Activated CD8-positive, alpha-beta T cell treated with anti-CD3 and anti-CD28 coated beads for 36 hours (primary cell): ENCODE results near the gene RNF32. TPM values are rescaled to one million over a fixed set of nuclear protein-coding genes. Genes with fewer than 3 reads are reported as not detected.

Source experiments
- ATAC-seq: fragments of 200-7000 bp; cut with Tn5 transposase; one replicate; pipeline ENCODE4 v1.10.0; 2021; ENCODE audit warnings: mild to moderate bottlenecking, moderate library complexity
- CTCF ChIA-PET: fragments of 350-600 bp; sonication (Branson Sonifier 250); formaldehyde crosslinking; loops from one replicate; lab custom pipeline; 2021; ENCODE audit warnings: antibody characterized with exemption; lab: Charles Lee
- POLR2A ChIA-PET: fragments of 350-600 bp; sonication (Branson Sonifier 250); formaldehyde crosslinking; loops from one replicate; lab custom pipeline; 2021; ENCODE audit warnings: antibody characterized with exemption; lab: Charles Lee
- DNase-seq: peaks from one replicate; pipeline ENCODE4 v3.0.0-alpha.2; 2020
- H3K27ac Mint-ChIP-seq: one replicate; pipeline ENCODE4 v1.8.0; 2021; ENCODE audit warnings: mild to moderate bottlenecking, mixed read lengths
- H3K27me3 Mint-ChIP-seq: one replicate; pipeline ENCODE4 v1.8.0; 2021; ENCODE audit warnings: mixed read lengths
- H3K36me3 Mint-ChIP-seq: one replicate; pipeline ENCODE4 v1.8.0; 2021; ENCODE audit warnings: low read depth, mixed read lengths
- H3K4me1 Mint-ChIP-seq: one replicate; pipeline ENCODE4 v1.8.0; 2021; ENCODE audit warnings: low read depth, mixed read lengths
- H3K4me3 Mint-ChIP-seq: one replicate; pipeline ENCODE4 v1.8.0; 2021; ENCODE audit warnings: mild to moderate bottlenecking, moderate library complexity, mixed read lengths
- H3K9me3 Mint-ChIP-seq: one replicate; pipeline ENCODE4 v1.8.0; 2021; ENCODE audit warnings: mixed read lengths
- CTCF ChIP-seq: fragments of 200-600 bp; IDR thresholded peaks from one replicate; pipeline ENCODE4 v1.8.0; 2022; ENCODE audit warnings: antibody characterized with exemption, mild to moderate bottlenecking
- intact Hi-C: fragments of 100-400 bp; cut with micrococcal nuclease; formaldehyde crosslinking; loops from one replicate; pipeline ENCODE4 v1.10.0; 2022
- total RNA-seq, 2 experiments: library from RNA; stranded (reverse); gene quantifications; one replicate each; pipeline ENCODE4 v1.2.3, GENCODE V29; 2021

Gene RNF32
- total RNA-seq, 2 experiments from 2014 or later: 0.43 TPM

GRCh38 chr7:156609010-156609877 is 31.3 kb upstream of the RNF32 start:
- H3K9me3 Mint-ChIP-seq: no peaks in the 10 kb centered on the region
- intact Hi-C loops: no loop called here
- ATAC-seq (no peak), DNase-seq (no peak)
- ChIA-PET POLR2A (no interaction called here), CTCF (no interaction called here)
- H3K36me3 Mint-ChIP-seq: no peaks in the 10 kb centered on the region
- H3K27me3 Mint-ChIP-seq: peaks cover 34% of the 10 kb centered on the region
- H3K4me3 Mint-ChIP-seq: no peak overlapping the region
- no peak for TF ChIP-seq CTCF
- peaks cover 16% of the 10 kb centered on the region for H3K4me1 Mint-ChIP-seq
- H3K27ac Mint-ChIP-seq: no peak overlapping the region

GRCh38 chr7:156610130-156610529 is 30.4 kb upstream of the RNF32 start:
- Mint-ChIP-seq H3K4me1 (peaks cover 16% of the 10 kb centered on the region), H3K27me3 (peaks cover 33% of the 10 kb centered on the region), H3K4me3 (no peak overlapping the region), H3K9me3 (no peaks in the 10 kb centered on the region), H3K36me3 (no peaks in the 10 kb centered on the region), H3K27ac (no peak overlapping the region)
- ChIA-PET CTCF (no interaction called here), POLR2A (no interaction called here)
- no peak for TF ChIP-seq CTCF
- DNase-seq: no peak
- ATAC-seq: no peak
- intact Hi-C loops: no loop called here

- H3K27me3 Mint-ChIP-seq: peaks cover 33% of the 10 kb centered on the region
- H3K9me3 Mint-ChIP-seq: no peaks in the 10 kb centered on the region
- intact Hi-C loops: no loop called here
- TF ChIP-seq CTCF: no peak
- H3K4me3 Mint-ChIP-seq: no peak overlapping the region
- no peak for ATAC-seq
- no peak for DNase-seq
- ChIA-PET CTCF (no interaction called here), POLR2A (no interaction called here)
- no peaks in the 10 kb centered on the region for H3K36me3 Mint-ChIP-seq
- H3K4me1 Mint-ChIP-seq: peaks cover 16% of the 10 kb centered on the region
- no peak overlapping the region for H3K27ac Mint-ChIP-seq
These were observed 30.0 kb upstream of the RNF32 start for GRCh38 chr7:156610601-156611000.

GRCh38 chr7:156611014-156612010 is 29.3 kb upstream of the RNF32 start:
- Mint-ChIP-seq H3K4me3 (no peak overlapping the region), H3K4me1 (peaks cover 16% of the 10 kb centered on the region), H3K36me3 (no peaks in the 10 kb centered on the region), H3K27ac (no peak overlapping the region), H3K27me3 (peaks cover 38% of the 10 kb centered on the region), H3K9me3 (no peaks in the 10 kb centered on the region)
- no peak for DNase-seq
- intact Hi-C loops: no loop called here
- POLR2A ChIA-PET: no interaction called here
- CTCF ChIA-PET: interaction anchor here (1.5 kb wide), 1 partner anchor 205 kb away, joined by 3 read pairs; no protein-coding TSS in a partner anchor
- no peak for ATAC-seq
- no peak for TF ChIP-seq CTCF
